Measurements from ENCODE around the gene WDR38.

DNA sequence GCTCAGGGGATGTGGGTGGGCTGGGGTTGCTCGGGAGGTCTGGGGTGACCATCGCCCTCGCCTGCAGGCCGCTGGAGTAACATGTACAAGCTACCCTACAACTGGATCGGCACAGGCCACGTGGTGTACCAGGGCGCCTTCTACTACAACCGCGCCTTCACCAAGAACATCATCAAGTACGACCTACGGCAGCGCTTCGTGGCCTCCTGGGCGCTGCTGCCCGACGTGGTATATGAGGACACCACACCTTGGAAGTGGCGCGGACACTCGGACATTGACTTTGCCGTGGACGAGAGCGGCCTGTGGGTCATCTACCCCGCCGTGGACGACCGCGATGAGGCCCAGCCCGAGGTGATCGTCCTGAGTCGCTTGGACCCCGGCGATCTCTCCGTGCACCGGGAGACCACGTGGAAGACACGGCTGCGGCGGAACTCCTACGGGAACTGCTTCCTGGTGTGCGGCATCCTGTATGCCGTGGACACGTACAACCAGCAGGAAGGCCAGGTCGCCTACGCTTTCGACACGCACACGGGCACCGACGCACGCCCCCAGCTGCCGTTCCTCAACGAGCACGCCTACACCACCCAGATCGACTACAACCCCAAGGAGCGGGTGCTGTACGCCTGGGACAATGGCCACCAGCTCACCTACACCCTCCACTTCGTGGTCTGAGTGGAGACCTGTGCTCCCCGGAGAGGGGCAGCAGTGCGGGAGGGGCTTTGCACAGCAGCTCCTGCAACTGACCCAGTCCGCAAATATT is 43.3 kb upstream of the WDR38 start:
- TF ChIP-seq, protein P1, sequence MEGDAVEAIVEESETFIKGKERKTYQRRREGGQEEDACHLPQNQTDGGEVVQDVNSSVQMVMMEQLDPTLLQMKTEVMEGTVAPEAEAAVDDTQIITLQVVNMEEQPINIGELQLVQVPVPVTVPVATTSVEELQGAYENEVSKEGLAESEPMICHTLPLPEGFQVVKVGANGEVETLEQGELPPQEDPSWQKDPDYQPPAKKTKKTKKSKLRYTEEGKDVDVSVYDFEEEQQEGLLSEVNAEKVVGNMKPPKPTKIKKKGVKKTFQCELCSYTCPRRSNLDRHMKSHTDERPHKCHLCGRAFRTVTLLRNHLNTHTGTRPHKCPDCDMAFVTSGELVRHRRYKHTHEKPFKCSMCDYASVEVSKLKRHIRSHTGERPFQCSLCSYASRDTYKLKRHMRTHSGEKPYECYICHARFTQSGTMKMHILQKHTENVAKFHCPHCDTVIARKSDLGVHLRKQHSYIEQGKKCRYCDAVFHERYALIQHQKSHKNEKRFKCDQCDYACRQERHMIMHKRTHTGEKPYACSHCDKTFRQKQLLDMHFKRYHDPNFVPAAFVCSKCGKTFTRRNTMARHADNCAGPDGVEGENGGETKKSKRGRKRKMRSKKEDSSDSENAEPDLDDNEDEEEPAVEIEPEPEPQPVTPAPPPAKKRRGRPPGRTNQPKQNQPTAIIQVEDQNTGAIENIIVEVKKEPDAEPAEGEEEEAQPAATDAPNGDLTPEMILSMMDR (IDR thresholded peaks at IDR 0.05; ENCODE audit: insufficient read depth, low read depth, low read length), result no peak
- no peak for TF ChIP-seq EZH2 (IDR thresholded peaks at IDR 0.05; ENCODE audit: insufficient read depth, low read length)
